Measurements from ENCODE around the gene AMOT. TPM values are rescaled to one million over a fixed set of nuclear protein-coding genes. Genes with fewer than 3 reads are reported as not detected.

The AMOT gene
- polyA plus RNA-seq, 1 of the 3 experiments (the other 2 are of a cell fraction) = 3.4 TPM

GRCh38 chrX:112865464-112866025 is 24.9 kb upstream of the AMOT start:
- Histone ChIP-seq H3K4me1 (ENCODE audit: control insufficient read depth in 1 of 2, insufficient read depth in 2 of 2, low read depth in 1 of 2, low read length in 1 of 2) (no peaks in the 10 kb centered on the region), H3K27ac (ENCODE audit: low read depth in 2 of 2, low read length in 1 of 2) (no peak overlapping the region), H3K36me3 (replicated peaks in 1 of 2; ENCODE audit: control insufficient read depth in 1 of 2, insufficient read depth in 2 of 2, low read length in 1 of 2) (no peaks in the 10 kb centered on the region), H4K20me1 (ENCODE audit: insufficient read depth) (no peaks in the 10 kb centered on the region), H3K27me3 (ENCODE audit: insufficient read depth) (no peaks in the 10 kb centered on the region; the same call in 1 of the 2 replicates), H3K9me3 (no peaks in the 10 kb centered on the region), H3K79me2 (ENCODE audit: insufficient read depth) (no peaks in the 10 kb centered on the region), H3K9me2 (no peaks in the 10 kb centered on the region), H3F3A (replicated peaks; ENCODE audit: insufficient read depth) (no peaks in the 10 kb centered on the region), H3K4me2 (no peak overlapping the region), H3K4me3 (ENCODE audit: low read depth in 2 of 2, low read length in 1 of 2) (no peak overlapping the region), H3K9ac (no peak overlapping the region), H2AFZ (ENCODE audit: low read depth) (no peak overlapping the region)
- 38% methylated on average over 4 of the region's 4 CpGs for WGBS (ENCODE audit: low lambda C conversion rate)
- ChIA-PET CTCF (no interaction called here), POLR2A (no interaction called here)
- TF ChIP-seq GATA2 (CRISPR knock-in tag; IDR thresholded peaks at IDR 0.05) = no peak
- no peak for TF ChIP-seq POLR2AphosphoS5 (IDR thresholded peaks at IDR 0.05; ENCODE audit: low read depth, low read length)
- no peak for TF ChIP-seq TAF1 (IDR thresholded peaks at IDR 0.05; ENCODE audit: borderline replicate concordance, low read depth, low read length)
- no peak for TF ChIP-seq ELF1 (IDR thresholded peaks at IDR 0.05)
- no peak for TF ChIP-seq JUND (IDR thresholded peaks at IDR 0.05)
- TF ChIP-seq NFIC (IDR thresholded peaks at IDR 0.05; ENCODE audit: borderline replicate concordance) = no peak
- TF ChIP-seq MAX (IDR thresholded peaks at IDR 0.05; ENCODE audit: low read depth) = no peak
- TF ChIP-seq FOXM1 (IDR thresholded peaks at IDR 0.05; ENCODE audit: low read depth) = no peak
- no peak for DNase-seq

GRCh38 chrX:112863850-112864249 is 23.2 kb upstream of the AMOT start:
- no peaks in the 10 kb centered on the region for H3K79me2 ChIP-seq (ENCODE audit: insufficient read depth)
- CTCF ChIA-PET = no interaction called here
- H3K36me3 ChIP-seq (replicated peaks in 1 of 2; ENCODE audit: control insufficient read depth in 1 of 2, insufficient read depth in 2 of 2, low read length in 1 of 2) = no peaks in the 10 kb centered on the region

More at GRCh38 chrX:112863850-112864249, 23.2 kb upstream of the AMOT start:
- no peaks in the 10 kb centered on the region for H3F3A ChIP-seq (replicated peaks; ENCODE audit: insufficient read depth)
- H3K9me2 ChIP-seq = no peaks in the 10 kb centered on the region
- POLR2A ChIA-PET = no interaction called here
- no peaks in the 10 kb centered on the region; the same call in 1 of the 2 replicates for H3K27me3 ChIP-seq (ENCODE audit: insufficient read depth)
- H3K27ac ChIP-seq (ENCODE audit: low read depth in 2 of 2, low read length in 1 of 2) = no peak overlapping the region
- no peak for TF ChIP-seq EP300 (IDR thresholded peaks at IDR 0.05; ENCODE audit: borderline replicate concordance in 1 of 2, low read depth in 1 of 2, low read length in 1 of 2)
- no peak for TF ChIP-seq RAD21 (IDR thresholded peaks at IDR 0.05; ENCODE audit: low read length)
- no peak for TF ChIP-seq MXI1 (IDR thresholded peaks at IDR 0.05; ENCODE audit: low read depth, low read length)
- TF ChIP-seq GATA2 (CRISPR knock-in tag; IDR thresholded peaks at IDR 0.05) = no peak
- no peak for TF ChIP-seq NFIC (IDR thresholded peaks at IDR 0.05; ENCODE audit: borderline replicate concordance)
- no peak for TF ChIP-seq NRF1 (IDR thresholded peaks at IDR 0.05; ENCODE audit: low read depth, low read length)
- TF ChIP-seq MAX (IDR thresholded peaks at IDR 0.05; ENCODE audit: low read depth) = no peak
- no peak for TF ChIP-seq CTCF (IDR thresholded peaks at IDR 0.05)
- TF ChIP-seq RXRA (IDR thresholded peaks at IDR 0.05; ENCODE audit: borderline replicate concordance, low read depth) = no peak
- TF ChIP-seq CHD2 (IDR thresholded peaks at IDR 0.05; ENCODE audit: low read length, partially characterized antibody) = no peak
- no peak for TF ChIP-seq PBX3 (IDR thresholded peaks at IDR 0.05)
- TF ChIP-seq FOSL2 (IDR thresholded peaks at IDR 0.05; ENCODE audit: borderline replicate concordance, low read depth) = no peak
- TF ChIP-seq GABPA (IDR thresholded peaks at IDR 0.05; ENCODE audit: low read depth) = no peak
- no peak for TF ChIP-seq FOXM1 (IDR thresholded peaks at IDR 0.05; ENCODE audit: low read depth)
- no peak for TF ChIP-seq TCF12 (IDR thresholded peaks at IDR 0.05)
- TF ChIP-seq RFX5 (IDR thresholded peaks at IDR 0.05; ENCODE audit: low read length) = no peak
- TF ChIP-seq ZBTB33 (IDR thresholded peaks at IDR 0.05; ENCODE audit: borderline replicate concordance, low read depth) = no peak
- no peak for TF ChIP-seq TAF1 (IDR thresholded peaks at IDR 0.05; ENCODE audit: borderline replicate concordance, low read depth, low read length)
- TF ChIP-seq JUND (IDR thresholded peaks at IDR 0.05) = no peak
- H2AFZ ChIP-seq (ENCODE audit: low read depth) = no peak overlapping the region
- no peaks in the 10 kb centered on the region for H3K4me1 ChIP-seq (ENCODE audit: control insufficient read depth in 1 of 2, insufficient read depth in 2 of 2, low read depth in 1 of 2, low read length in 1 of 2)
- no peak overlapping the region for H3K9ac ChIP-seq
- no peaks in the 10 kb centered on the region for H4K20me1 ChIP-seq (ENCODE audit: insufficient read depth)
- no peak overlapping the region for H3K4me3 ChIP-seq (ENCODE audit: low read depth in 2 of 2, low read length in 1 of 2)
- 47% methylated on average over 2 of the region's 2 CpGs for WGBS (ENCODE audit: low lambda C conversion rate)
- no peak overlapping the region for H3K4me2 ChIP-seq
- H3K9me3 ChIP-seq = no peaks in the 10 kb centered on the region
- DNase-seq = no peak
